Raji (cell line): ENCODE results near the gene COL25A1.

Source experiments
- POLR2A ChIP-seq: IDR thresholded peaks from 2 replicates; pipeline ENCODE4 v1.6.1; 2011; ENCODE audit warnings: low read depth, low read length, control low read depth; ENCODE audit not compliant: insufficient read depth

COL25A1 gene

GRCh38 chr4:109033993-109034392 is 268.5 kb downstream of the COL25A1 start:
- no peak for TF ChIP-seq POLR2A

- TF ChIP-seq POLR2A = no peak
Measured at GRCh38 chr4:109032671-109033070, 269.8 kb downstream of the COL25A1 start.

GRCh38 chr4:109029987-109030386 is 272.5 kb downstream of the COL25A1 start:
- no peak for TF ChIP-seq POLR2A

- no peak for TF ChIP-seq POLR2A
Measured at GRCh38 chr4:109027016-109027500, 275.4 kb downstream of the COL25A1 start.

GRCh38 chr4:109026588-109026987 is 275.9 kb downstream of the COL25A1 start:
- no peak for TF ChIP-seq POLR2A

GRCh38 chr4:109025471-109026076 is 276.9 kb downstream of the COL25A1 start:
- TF ChIP-seq POLR2A = no peak

GRCh38 chr4:109022961-109023360 is 279.5 kb downstream of the COL25A1 start:
- TF ChIP-seq POLR2A = no peak

- TF ChIP-seq POLR2A = no peak
Measured at GRCh38 chr4:109020861-109021260, 281.6 kb downstream of the COL25A1 start.

- TF ChIP-seq POLR2A = no peak
Measured at GRCh38 chr4:109016200-109016599, 286.3 kb downstream of the COL25A1 start.

- TF ChIP-seq POLR2A = no peak
Measured at GRCh38 chr4:109015413-109015810, 287.0 kb downstream of the COL25A1 start.

GRCh38 chr4:109014593-109015412 is 287.7 kb downstream of the COL25A1 start:
- no peak for TF ChIP-seq POLR2A

GRCh38 chr4:109012286-109012880 is 290.1 kb downstream of the COL25A1 start:
- TF ChIP-seq POLR2A = no peak

GRCh38 chr4:109011241-109012026 is 291.0 kb downstream of the COL25A1 start:
- no peak for TF ChIP-seq POLR2A

GRCh38 chr4:109010521-109010920 is 291.9 kb downstream of the COL25A1 start:
- no peak for TF ChIP-seq POLR2A

- TF ChIP-seq POLR2A = no peak
Measured at GRCh38 chr4:109009909-109010308, 292.5 kb downstream of the COL25A1 start.
